Fibroblast of lung (primary cell): ENCODE measurements around the gene ALDH6A1. TPM values are rescaled to one million over a fixed set of nuclear protein-coding genes. Genes with fewer than 3 reads are reported as not detected.
A peak's percentile ranks its signal among the peaks of the same experiment; 100 is the strongest.
"Not testable (repeated sequence)": the region's sequence is repeated elsewhere in the genome, so short reads cannot be mapped to it uniquely, and the experiment has no call there.

Experiments used
- DNase-seq, 2 donors: peaks; one replicate each; pipeline versions ENCODE4 v3.0.0 to v3.0.0-alpha.2; 2010; ENCODE audit warnings: low read depth in 2 of 2
- H2AFZ ChIP-seq: 2 replicates; pipeline ENCODE4 v1.5.1; 2012; ENCODE audit warnings: low read length, control low read depth, inconsistent platforms
- H3K27ac ChIP-seq: 2 replicates; pipeline ENCODE4 v1.5.1; 2011; ENCODE audit warnings: low read length, control low read depth; ENCODE audit not compliant: insufficient read depth
- H3K27me3 ChIP-seq: 2 replicates; pipeline ENCODE4 v1.5.1; 2011; ENCODE audit warnings: mild to moderate bottlenecking, low read length; ENCODE audit not compliant: control insufficient read depth, insufficient read depth
- H3K36me3 ChIP-seq: 2 replicates; pipeline ENCODE4 v1.5.1; 2011; ENCODE audit warnings: low read length; ENCODE audit not compliant: control insufficient read depth, insufficient read depth
- H3K4me1 ChIP-seq: 2 replicates; pipeline ENCODE4 v1.5.1; 2011; ENCODE audit warnings: low read length; ENCODE audit not compliant: control insufficient read depth, insufficient read depth; ENCODE audit errors: extremely low read depth
- H3K4me2 ChIP-seq: 2 replicates; pipeline ENCODE4 v1.5.1; 2011; ENCODE audit warnings: low read length, control low read depth; ENCODE audit not compliant: insufficient read depth; ENCODE audit errors: extremely low read depth
- H3K4me3 ChIP-seq, 4 experiments: fragments of 200-600 bp in 1 of 4; sonication (generic) in 1 of 4; replicated peaks in 1 of 4; 2 replicates each; pipeline ENCODE4 v1.5.1; 2011 to 2016; ENCODE audit warnings: low read length in 4 of 4, low read depth in 3 of 4, mild to moderate bottlenecking in 3 of 4, control low read depth in 2 of 4, inconsistent platforms in 1 of 4, mixed read lengths in 1 of 4; ENCODE audit not compliant: insufficient read depth in 1 of 4; ENCODE audit errors: control extremely low read depth in 1 of 4
- H3K79me2 ChIP-seq: 2 replicates; pipeline ENCODE4 v1.5.1; 2012; ENCODE audit warnings: mild to moderate bottlenecking, low read length, inconsistent platforms; ENCODE audit not compliant: control insufficient read depth, insufficient read depth
- H3K9ac ChIP-seq: 2 replicates; pipeline ENCODE4 v1.5.1; 2011; ENCODE audit warnings: mild to moderate bottlenecking, low read length, control low read depth; ENCODE audit not compliant: insufficient read depth
- H3K9me3 ChIP-seq: 2 replicates; pipeline ENCODE4 v1.5.1; 2012; ENCODE audit warnings: low read depth, low read length; ENCODE audit not compliant: control insufficient read depth, insufficient read depth
- H4K20me1 ChIP-seq: 2 replicates; pipeline ENCODE4 v1.5.1; 2011; ENCODE audit warnings: low read length; ENCODE audit not compliant: control insufficient read depth, insufficient read depth; ENCODE audit errors: extremely low read depth
- CTCF ChIP-seq, 2 donors: IDR thresholded peaks in 1 of 2; conservative IDR thresholded peaks in 1 of 2; 1 replicate in 1 of 2; 2 replicates in 1 of 2; pipeline ENCODE4 v1.5.1; 2011 to 2012; ENCODE audit warnings: low read length in 2 of 2, control low read depth in 1 of 2, inconsistent platforms in 1 of 2, low read depth in 1 of 2, mild to moderate bottlenecking in 1 of 2
- EZH2 ChIP-seq: IDR thresholded peaks from 2 replicates; pipeline ENCODE4 v1.5.1; 2012; ENCODE audit warnings: low read length, control low read depth, mild to moderate bottlenecking; ENCODE audit errors: missing control alignments
- polyA minus RNA-seq: library from RNA; depleted of rRNA, polyadenylated mRNA; stranded (reverse); fragments of >200 nt; gene quantifications from 2 replicates; pipeline ENCODE4 v1.2.3, GENCODE V29; 2011; ENCODE audit warnings: low replicate concordance
- polyA plus RNA-seq, 2 donors: library from polyadenylated mRNA; depleted of rRNA in 1 of 2; stranded (reverse) in 1 of 2; unstranded in 1 of 2; fragments of >200 nt; gene quantifications; 2 replicates each; pipeline ENCODE4 v1.2.1, GENCODE V29; 2011 to 2012; ENCODE audit warnings: missing spikeins in 1 of 2
- total RNA-seq: library from RNA; depleted of rRNA; stranded (reverse); fragments of >200 nt; gene quantifications from 2 replicates; pipeline ENCODE4 v1.2.1, GENCODE V29; 2014

The ALDH6A1 gene
- total RNA-seq (19.5 and 38.6 TPM in 2 replicates), polyA plus RNA-seq (16.2 and 21.7 TPM in 2 replicates), polyA minus RNA-seq (8.9 and 9.2 TPM in 2 replicates)
- polyA plus RNA-seq (2012): 8.4 and 9.2 TPM in 2 replicates

DNA sequence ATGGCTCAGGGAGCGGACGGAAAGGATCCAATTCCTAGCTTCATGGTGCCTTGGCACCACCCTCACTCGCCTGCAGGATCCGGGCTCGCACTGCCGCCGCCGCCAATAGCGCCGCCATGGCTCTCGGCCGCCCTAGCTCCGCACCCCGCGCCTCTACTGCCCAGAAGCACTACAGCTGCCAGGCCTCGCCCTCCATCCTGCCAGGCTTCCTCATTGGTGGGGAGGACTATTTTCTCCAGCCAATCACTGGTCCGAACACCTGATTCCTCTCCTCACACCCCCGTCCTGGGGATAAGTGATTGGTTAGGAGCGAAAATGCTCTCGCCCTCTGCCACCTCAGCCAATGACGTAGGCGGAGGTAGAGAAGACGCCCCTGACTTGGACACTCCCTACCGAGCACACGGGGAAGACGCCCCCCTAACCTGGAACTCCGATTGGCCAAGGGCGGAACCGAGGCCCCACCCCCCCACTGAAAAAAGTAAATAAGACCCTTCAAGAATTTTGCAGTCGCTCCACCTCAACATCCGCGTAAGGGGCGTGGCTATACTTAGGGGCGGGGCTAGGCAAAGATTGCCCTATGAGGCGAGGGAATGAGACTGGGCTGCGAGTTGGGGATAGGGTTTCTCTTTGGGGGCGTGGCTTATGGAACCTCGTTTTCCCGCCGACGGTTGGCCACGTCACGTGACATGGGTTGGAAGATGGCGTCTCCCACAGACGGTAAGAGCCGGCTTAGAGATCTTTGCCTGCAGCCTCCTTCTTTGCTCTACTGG is at the start of gene ALDH6A1, which contains the start of gene LIN52:
Gene ALDH6A1, minus strand, starts transcription at position 177 of the 770 bp plus-strand sequence. Its CDS starts 59 bp downstream, at position 118.
Gene LIN52, plus strand, starts transcription at position 680 of the 770 bp plus-strand sequence. Its CDS starts 19 bp downstream, at position 699.
- H3K27ac ChIP-seq: peak within 1 kb of the TSS; percentile 94
- peaks cover 9% of the 10 kb centered on the region for H3K79me2 ChIP-seq
- TF ChIP-seq CTCF (conservative IDR thresholded peaks at IDR 0.05 in 1 of 2, IDR thresholded peaks at IDR 0.05 in 1 of 2; ENCODE audit: low read depth in 1 of 2, low read length in 2 of 2) (no peak), EZH2 (no peak)
- no peaks in the 10 kb centered on the region for H3K27me3 ChIP-seq
- no peaks in the 10 kb centered on the region for H3K36me3 ChIP-seq
- H3K4me2 ChIP-seq: peak within 1 kb of the TSS; percentile 94
- peak; percentile 100 for DNase-seq
- no peaks in the 10 kb centered on the region for H4K20me1 ChIP-seq
- peak within 1 kb of the TSS; percentile 94 for H2AFZ ChIP-seq
- no peaks in the 10 kb centered on the region for H3K9me3 ChIP-seq
- H3K4me3 ChIP-seq: peak within 1 kb of the TSS; percentile 73 to 95 (median 92)
- no peaks in the 10 kb centered on the region for H3K4me1 ChIP-seq
- peak within 1 kb of the TSS; percentile 86 for H3K9ac ChIP-seq

GRCh38 chr14:74127634-74128033 is 43.4 kb upstream of the ALDH6A1 start:
- no peak for TF ChIP-seq EZH2
- no peak for TF ChIP-seq CTCF (conservative IDR thresholded peaks at IDR 0.05 in 1 of 2, IDR thresholded peaks at IDR 0.05 in 1 of 2; ENCODE audit: low read depth in 1 of 2, low read length in 2 of 2)
- Histone ChIP-seq H3K4me1 (no peaks in the 10 kb centered on the region), H2AFZ (no peak overlapping the region), H3K36me3 (no peaks in the 10 kb centered on the region), H3K27me3 (no peaks in the 10 kb centered on the region), H3K9me3 (no peaks in the 10 kb centered on the region), H3K4me2 (no peak overlapping the region), H3K4me3 (no peak overlapping the region), H3K27ac (no peak overlapping the region), H3K79me2 (no peaks in the 10 kb centered on the region), H3K9ac (no peak overlapping the region), H4K20me1 (no peaks in the 10 kb centered on the region)
- no peak for DNase-seq

GRCh38 chr14:74126315-74127013 is 42.2 kb upstream of the ALDH6A1 start:
- Histone ChIP-seq H3K36me3 (no peaks in the 10 kb centered on the region), H3K79me2 (no peaks in the 10 kb centered on the region), H4K20me1 (no peaks in the 10 kb centered on the region), H3K27ac (no peak overlapping the region), H3K4me2 (no peak overlapping the region), H3K4me3 (no peak overlapping the region), H3K9ac (no peak overlapping the region), H2AFZ (no peak overlapping the region), H3K4me1 (no peaks in the 10 kb centered on the region), H3K9me3 (no peaks in the 10 kb centered on the region), H3K27me3 (no peaks in the 10 kb centered on the region)
- no peak for DNase-seq
- no peak for TF ChIP-seq CTCF (conservative IDR thresholded peaks at IDR 0.05 in 1 of 2, IDR thresholded peaks at IDR 0.05 in 1 of 2; ENCODE audit: low read depth in 1 of 2, low read length in 2 of 2)
- TF ChIP-seq EZH2: no peak

- H3K4me3 ChIP-seq, H3K4me2 ChIP-seq, H3K4me1 ChIP-seq, H3K27me3 ChIP-seq, H3K9ac ChIP-seq, H3K9me3 ChIP-seq, DNase-seq, H3K79me2 ChIP-seq, H3K27ac ChIP-seq, H4K20me1 ChIP-seq, H2AFZ ChIP-seq, H3K36me3 ChIP-seq: not testable (repeated sequence)
These were observed 41.2 kb upstream of the ALDH6A1 start for GRCh38 chr14:74125487-74125886.
